H9 (cell line): ENCODE measurements around the gene IGFL2. TPM values are rescaled to one million over a fixed set of nuclear protein-coding genes. Genes with fewer than 3 reads are reported as not detected.

ENCODE experiments used
- DNase-seq: peaks from one replicate; pipeline ENCODE4 v3.0.0-alpha.2; 2017
- H2AFZ ChIP-seq: one replicate; pipeline ENCODE4 v1.6.1; 2013; ENCODE audit warnings: mild to moderate bottlenecking, low read length, control low read depth, moderate library complexity
- H2AK5ac ChIP-seq: 2 replicates; pipeline ENCODE4 v1.6.1; 2013; ENCODE audit warnings: low read length, control low read depth, mixed read lengths; ENCODE audit not compliant: insufficient read length
- H2BK120ac ChIP-seq: one replicate; pipeline ENCODE4 v1.6.1; 2013; ENCODE audit warnings: low read depth, mild to moderate bottlenecking, low read length, control low read depth, inconsistent platforms; ENCODE audit not compliant: poor library complexity, severe bottlenecking
- H2BK12ac ChIP-seq: 2 replicates; pipeline ENCODE4 v1.6.1; 2013; ENCODE audit warnings: low read length, control low read depth, mixed read lengths, low read depth; ENCODE audit not compliant: insufficient read length
- H2BK15ac ChIP-seq: 2 replicates; pipeline ENCODE4 v1.6.1; 2013; ENCODE audit warnings: low read depth, low read length, control low read depth
- H2BK20ac ChIP-seq: one replicate; pipeline ENCODE4 v1.6.1; 2013; ENCODE audit warnings: low read depth, mild to moderate bottlenecking, low read length, control low read depth, inconsistent platforms; ENCODE audit not compliant: poor library complexity, severe bottlenecking
- H2BK5ac ChIP-seq: 2 replicates; pipeline ENCODE4 v1.6.1; 2013; ENCODE audit warnings: low read length, control low read depth, mixed read lengths; ENCODE audit not compliant: insufficient read length
- H3K14ac ChIP-seq: 2 replicates; pipeline ENCODE4 v1.6.1; 2013; ENCODE audit warnings: low read length, control low read depth; ENCODE audit not compliant: insufficient read depth
- H3K18ac ChIP-seq: 2 replicates; pipeline ENCODE4 v1.6.1; 2013; ENCODE audit warnings: low read depth, mild to moderate bottlenecking, mixed read lengths, low read length, control low read depth; ENCODE audit not compliant: insufficient read length
- H3K23ac ChIP-seq: 2 replicates; pipeline ENCODE4 v1.6.1; 2013; ENCODE audit warnings: low read length, control low read depth, mixed read lengths, low read depth; ENCODE audit not compliant: insufficient read length
- H3K23me2 ChIP-seq: 2 replicates; pipeline ENCODE4 v1.6.1; 2013; ENCODE audit warnings: low read depth, mild to moderate bottlenecking, mixed read lengths, low read length, control low read depth; ENCODE audit not compliant: insufficient read length, poor library complexity, severe bottlenecking
- H3K27ac ChIP-seq: 2 replicates; pipeline ENCODE4 v1.5.1; 2013; ENCODE audit warnings: low read length, control low read depth, mixed read lengths, low read depth; ENCODE audit not compliant: insufficient read length
- H3K27me3 ChIP-seq: 2 replicates; pipeline ENCODE4 v1.6.1; 2013; ENCODE audit warnings: low read length, control low read depth, inconsistent platforms; ENCODE audit not compliant: insufficient read depth
- H3K4ac ChIP-seq: 2 replicates; pipeline ENCODE4 v1.6.1; 2013; ENCODE audit warnings: low read depth, mild to moderate bottlenecking, control low read depth, inconsistent platforms, low read length, moderate library complexity
- H3K4me1 ChIP-seq: 2 replicates; pipeline ENCODE4 v1.6.1; 2013; ENCODE audit warnings: low read length, control low read depth, inconsistent platforms; ENCODE audit not compliant: insufficient read depth
- H3K4me2 ChIP-seq: 2 replicates; pipeline ENCODE4 v1.6.1; 2013; ENCODE audit warnings: low read length, control low read depth, mixed read lengths; ENCODE audit not compliant: insufficient read length, insufficient read depth
- H3K56ac ChIP-seq: 2 replicates; pipeline ENCODE4 v1.6.1; 2013; ENCODE audit warnings: low read depth, mild to moderate bottlenecking, mixed read lengths, low read length, control low read depth; ENCODE audit not compliant: insufficient read length
- H3K79me1 ChIP-seq: 2 replicates; pipeline ENCODE4 v1.6.1; 2013; ENCODE audit warnings: low read depth, mild to moderate bottlenecking, moderate library complexity, low read length, control low read depth, inconsistent platforms; ENCODE audit not compliant: insufficient read depth, poor library complexity, severe bottlenecking
- H3K79me2 ChIP-seq: 2 replicates; pipeline ENCODE4 v1.6.1; 2013; ENCODE audit warnings: low read length, control low read depth, inconsistent platforms; ENCODE audit not compliant: insufficient read depth
- H3K9ac ChIP-seq: 2 replicates; pipeline ENCODE4 v1.6.1; 2013; ENCODE audit warnings: low read length, control low read depth, mixed read lengths; ENCODE audit not compliant: insufficient read length; ENCODE audit errors: extremely low read depth
- H3K9me3 ChIP-seq: one replicate; pipeline ENCODE4 v1.6.1; 2013; ENCODE audit warnings: low read depth, low read length, inconsistent platforms; ENCODE audit not compliant: control insufficient read depth
- H3T11ph ChIP-seq: one replicate; pipeline ENCODE4 v1.6.1; 2013; ENCODE audit warnings: mild to moderate bottlenecking, low read length, control low read depth, inconsistent platforms
- H4K20me1 ChIP-seq: one replicate; pipeline ENCODE4 v1.6.1; 2013; ENCODE audit not compliant: control insufficient read depth, insufficient read length, insufficient read depth
- H4K5ac ChIP-seq: 2 replicates; pipeline ENCODE4 v1.6.1; 2013; ENCODE audit warnings: low read depth, mild to moderate bottlenecking, mixed read lengths, low read length, control low read depth; ENCODE audit not compliant: insufficient read length
- H4K8ac ChIP-seq: replicated peaks from 2 replicates; pipeline ENCODE4 v1.6.1; 2013; ENCODE audit warnings: low read length, control low read depth, mixed read lengths, low read depth; ENCODE audit not compliant: insufficient read length
- H4K91ac ChIP-seq: 2 replicates; pipeline ENCODE4 v1.6.1; 2013; ENCODE audit warnings: low read depth, mild to moderate bottlenecking, moderate library complexity, mixed read lengths, low read length, control low read depth; ENCODE audit not compliant: insufficient read length
- H3K27ac Mint-ChIP-seq, 3 experiments: 2 replicates in 2 of 3; 3 replicates in 1 of 3; pipeline ENCODE4 v1.8.0; 2020 to 2021; ENCODE audit warnings: mixed read lengths in 3 of 3, mild to moderate bottlenecking in 1 of 3, moderate library complexity in 1 of 3
- H3K27me3 Mint-ChIP-seq: 2 replicates; pipeline ENCODE4 v1.8.0; 2021; ENCODE audit warnings: low read depth, mild to moderate bottlenecking, moderate library complexity, mixed read lengths
- H3K36me3 Mint-ChIP-seq, 3 experiments: 2 replicates in 2 of 3; 3 replicates in 1 of 3; pipeline ENCODE4 v1.8.0; 2020 to 2021; ENCODE audit warnings: low read depth in 3 of 3, mixed read lengths in 3 of 3; ENCODE audit not compliant: insufficient read depth in 1 of 3
- H3K4me1 Mint-ChIP-seq, 2 experiments: 2 replicates each; pipeline ENCODE4 v1.8.0; 2020; ENCODE audit warnings: mixed read lengths in 2 of 2
- H3K4me3 Mint-ChIP-seq, 2 experiments: 2 replicates in 1 of 2; 3 replicates in 1 of 2; pipeline ENCODE4 v1.8.0; 2020 to 2021; ENCODE audit warnings: mild to moderate bottlenecking in 2 of 2, mixed read lengths in 2 of 2, moderate library complexity in 1 of 2
- H3K9me3 Mint-ChIP-seq, 2 experiments: 2 replicates in 1 of 2; 3 replicates in 1 of 2; pipeline ENCODE4 v1.8.0; 2020; ENCODE audit warnings: mild to moderate bottlenecking in 2 of 2, mixed read lengths in 2 of 2, moderate library complexity in 1 of 2
- WGBS: extraction: QIAGEN DNeasy Blood & Tissue Kit; methylation state at CpG from one replicate; pipeline ENCODE4 v1.1.7; 2013; ENCODE audit warnings: missing lambda C conversion rate, low lambda C conversion rate, mixed read lengths; ENCODE audit not compliant: insufficient read length; ENCODE audit errors: extremely low coverage; 5-methylcytosine and 5-hydroxymethylcytosine counted together
- long read RNA-seq: library from polyadenylated mRNA; unstranded; transcript quantifications from one replicate; pipeline ENCODE4 v2.0.0, GENCODE V29; 2020
- total RNA-seq: library from RNA; stranded (reverse); gene quantifications from 2 replicates; pipeline ENCODE4 v1.2.1, GENCODE V29; 2021
- TF ChIP-seq, protein P1 (sequence below): fragments of 200-600 bp; sonication (generic); conservative IDR thresholded peaks from 3 replicates; pipeline ENCODE4 v1.8.0; 2021; ENCODE audit warnings: antibody characterized with exemption, mild to moderate bottlenecking

Gene IGFL2
- total RNA-seq, result not detected in 2 replicates
- long read RNA-seq, result 0 reads

DNA sequence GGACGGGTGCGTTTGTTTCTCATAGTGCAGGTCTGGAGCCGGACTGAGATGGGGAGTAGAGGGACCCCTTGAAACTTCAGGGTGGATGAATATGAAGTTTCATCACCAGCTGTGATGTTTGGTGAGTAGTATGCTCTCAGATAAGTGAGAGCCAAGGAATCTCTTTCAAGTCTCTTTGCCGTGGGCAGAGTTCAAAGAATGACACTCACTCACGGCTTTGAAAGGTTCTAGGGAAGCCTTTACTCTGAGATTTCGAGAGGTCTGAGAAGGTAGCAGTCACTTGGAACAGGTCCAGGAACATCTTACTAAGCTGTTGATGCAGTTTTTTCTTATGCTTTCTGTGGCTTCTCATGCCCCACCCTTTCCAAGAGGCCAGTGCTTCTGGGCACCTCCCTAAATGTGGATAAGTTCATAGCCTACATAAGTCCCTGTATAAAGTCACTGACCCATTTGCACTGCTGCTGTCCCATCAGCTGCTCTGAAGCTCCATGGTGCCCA lies at the start of gene IGFL2:
Gene IGFL2, plus strand, starts transcription at position 448 of the 498 bp plus-strand sequence. Its CDS starts 41 bp downstream, at position 489.
- Histone ChIP-seq H2BK15ac (no peak within 1 kb of the TSS), H2BK5ac (no peak within 1 kb of the TSS), H3K9me3 (no peaks in the 10 kb centered on the region), H3K18ac (no peak within 1 kb of the TSS), H3K4me2 (no peak within 1 kb of the TSS), H3K27ac (no peak within 1 kb of the TSS), H3K79me2 (no peaks in the 10 kb centered on the region), H3K23me2 (no peaks in the 10 kb centered on the region), H2BK12ac (no peak within 1 kb of the TSS), H3K9ac (no peak within 1 kb of the TSS), H2AK5ac (no peak within 1 kb of the TSS), H3K4ac (no peak within 1 kb of the TSS), H3K4me1 (no peaks in the 10 kb centered on the region), H2BK20ac (no peak within 1 kb of the TSS), H3K79me1 (no peaks in the 10 kb centered on the region), H2AFZ (no peak within 1 kb of the TSS), H3K23ac (no peak within 1 kb of the TSS), H3K14ac (no peak within 1 kb of the TSS), H3T11ph (no peak within 1 kb of the TSS), H4K91ac (no peak within 1 kb of the TSS), H3K27me3 (no peaks in the 10 kb centered on the region), H3K56ac (no peak within 1 kb of the TSS), H4K20me1 (no peaks in the 10 kb centered on the region), H4K5ac (no peak within 1 kb of the TSS), H4K8ac (no peak within 1 kb of the TSS), H2BK120ac (no peak within 1 kb of the TSS)
- DNase-seq, result no peak
- Mint-ChIP-seq H3K4me1 (peaks cover 4 to 8% of the 10 kb centered on the region in 2 experiments; a peak in 3 of 4 replicates), H3K27me3 (peaks cover 20% of the 10 kb centered on the region), H3K4me3 (no peak within 1 kb of the TSS), H3K27ac (no peak within 1 kb of the TSS; a peak in 1 of 7 replicates), H3K9me3 (no peaks in the 10 kb centered on the region), H3K36me3 (no peaks in the 10 kb centered on the region; a peak in 1 of 7 replicates)
- WGBS, result no CpG with 5 or more reads among the region's 6 CpGs
- TF ChIP-seq, protein P1, sequence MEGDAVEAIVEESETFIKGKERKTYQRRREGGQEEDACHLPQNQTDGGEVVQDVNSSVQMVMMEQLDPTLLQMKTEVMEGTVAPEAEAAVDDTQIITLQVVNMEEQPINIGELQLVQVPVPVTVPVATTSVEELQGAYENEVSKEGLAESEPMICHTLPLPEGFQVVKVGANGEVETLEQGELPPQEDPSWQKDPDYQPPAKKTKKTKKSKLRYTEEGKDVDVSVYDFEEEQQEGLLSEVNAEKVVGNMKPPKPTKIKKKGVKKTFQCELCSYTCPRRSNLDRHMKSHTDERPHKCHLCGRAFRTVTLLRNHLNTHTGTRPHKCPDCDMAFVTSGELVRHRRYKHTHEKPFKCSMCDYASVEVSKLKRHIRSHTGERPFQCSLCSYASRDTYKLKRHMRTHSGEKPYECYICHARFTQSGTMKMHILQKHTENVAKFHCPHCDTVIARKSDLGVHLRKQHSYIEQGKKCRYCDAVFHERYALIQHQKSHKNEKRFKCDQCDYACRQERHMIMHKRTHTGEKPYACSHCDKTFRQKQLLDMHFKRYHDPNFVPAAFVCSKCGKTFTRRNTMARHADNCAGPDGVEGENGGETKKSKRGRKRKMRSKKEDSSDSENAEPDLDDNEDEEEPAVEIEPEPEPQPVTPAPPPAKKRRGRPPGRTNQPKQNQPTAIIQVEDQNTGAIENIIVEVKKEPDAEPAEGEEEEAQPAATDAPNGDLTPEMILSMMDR, result no peak
